ENCODE results near the gene TAMM41. TPM values are rescaled to one million over a fixed set of nuclear protein-coding genes. Genes with fewer than 3 reads are reported as not detected.

Gene TAMM41
- total and polyA plus RNA-seq, 2 of the 4 experiments (the other 2 are of a cell fraction): 4.3 to 15.9 TPM

- ChIA-PET CTCF (no interaction called here), POLR2A (ENCODE audit: unreplicated experiment) (no interaction called here)
- Histone ChIP-seq H3K14ac (replicated peaks; ENCODE audit: low read depth, low read length) (no peak overlapping the region), H3K36me3 (ENCODE audit: control insufficient read depth, insufficient read depth, low read length) (no peaks in the 10 kb centered on the region), H4K20me1 (ENCODE audit: insufficient read depth, low read length) (no peaks in the 10 kb centered on the region; the same call in 1 of the 2 replicates), H3K23ac (ENCODE audit: low read depth, low read length) (no peak overlapping the region), H3K4ac (ENCODE audit: low read depth, low read length) (no peak overlapping the region), H3K9me1 (ENCODE audit: insufficient read depth, low read length) (no peaks in the 10 kb centered on the region; the same call in 1 of the 2 replicates), H3K4me2 (ENCODE audit: low read depth, low read length) (no peak overlapping the region), H3K9me3 (ENCODE audit: control insufficient read depth, insufficient read depth, low read length) (no peaks in the 10 kb centered on the region), H3K4me1 (ENCODE audit: control insufficient read depth, insufficient read depth, low read length) (peaks cover 5% of the 10 kb centered on the region), H3K9ac (ENCODE audit: low read depth, low read length) (no peak overlapping the region), H3K79me1 (ENCODE audit: low read depth in 1 of 2, low read length in 2 of 2) (peaks cover 13 to 17% of the 10 kb centered on the region in 2 experiments; a peak in 3 of 4 replicates), H2BK20ac (ENCODE audit: low read depth, low read length) (no peak overlapping the region), H3K18ac (ENCODE audit: low read depth, low read length) (no peak overlapping the region), H2BK15ac (ENCODE audit: low read depth, low read length) (no peak overlapping the region), H2AK9ac (replicated peaks; ENCODE audit: low read depth, low read length, poor library complexity) (no peak overlapping the region), H4K8ac (ENCODE audit: low read depth in 2 of 2, low read length in 2 of 2) (no peak overlapping the region), H3K27ac (ENCODE audit: insufficient read depth, low read length) (no peak overlapping the region), H3K27me3 (ENCODE audit: control insufficient read depth, insufficient read depth, low read length) (peaks cover 14% of the 10 kb centered on the region), H2BK5ac (ENCODE audit: low read depth, low read length, poor library complexity, severe bottlenecking) (no peak overlapping the region), H2AFZ (replicated peaks; ENCODE audit: low read length, poor library complexity) (no peak overlapping the region), H4K91ac (ENCODE audit: insufficient read depth, low read depth, low read length) (no peak overlapping the region), H4K5ac (ENCODE audit: low read depth, low read length) (no peak overlapping the region), H2AK5ac (ENCODE audit: low read depth, low read length) (no peak overlapping the region), H2BK120ac (ENCODE audit: low read depth, low read length) (no peak overlapping the region), H3K4me3 (ENCODE audit: insufficient read depth, low read depth, low read length) (no peak overlapping the region), H3K56ac (ENCODE audit: extremely low read depth, insufficient read depth, low read length) (no peak overlapping the region)
- in situ Hi-C loops (cut with MboI; ENCODE audit: low sequenced_read_pairs): no loop called here
- TF ChIP-seq RCOR1 (IDR thresholded peaks at IDR 0.05; ENCODE audit: insufficient replicate concordance, low read length): no peak
- TF ChIP-seq RAD21 (IDR thresholded peaks at IDR 0.05; ENCODE audit: low read length): no peak
- TF ChIP-seq CHD1 (IDR thresholded peaks at IDR 0.05; ENCODE audit: low read depth, low read length): no peak
- TF ChIP-seq MXI1 (IDR thresholded peaks at IDR 0.05; ENCODE audit: borderline replicate concordance, low read depth, low read length): no peak
- TF ChIP-seq POLR2A (IDR thresholded peaks at IDR 0.05; ENCODE audit: low read depth, low read length): no peak
- TF ChIP-seq USF2 (IDR thresholded peaks at IDR 0.05; ENCODE audit: low read depth, low read length): no peak
- no peak for TF ChIP-seq RFX5 (IDR thresholded peaks at IDR 0.05; ENCODE audit: low read depth, low read length)
- TF ChIP-seq MAFK (IDR thresholded peaks at IDR 0.05; ENCODE audit: low read depth, low read length): no peak
- TF ChIP-seq BHLHE40 (IDR thresholded peaks at IDR 0.05; ENCODE audit: low read depth, low read length): no peak
- no peak for TF ChIP-seq SMC3 (IDR thresholded peaks at IDR 0.05; ENCODE audit: low read depth, low read length)
- no peak for TF ChIP-seq FOS (IDR thresholded peaks at IDR 0.05; ENCODE audit: low read depth, low read length)
- TF ChIP-seq MAZ (IDR thresholded peaks at IDR 0.05; ENCODE audit: borderline replicate concordance, low read depth, low read length): no peak
- no peak for TF ChIP-seq ELK1 (IDR thresholded peaks at IDR 0.05; ENCODE audit: borderline replicate concordance, low read depth, low read length)
- no peak for TF ChIP-seq NFE2L2 (IDR thresholded peaks at IDR 0.05; ENCODE audit: low read depth, low read length)
- TF ChIP-seq CTCF (conservative IDR thresholded peaks at IDR 0.05; ENCODE audit: low read depth, low read length): no peak
- no peak for TF ChIP-seq CEBPB (IDR thresholded peaks at IDR 0.05; ENCODE audit: low read depth, low read length)
- DNase-seq (no peak), ATAC-seq (ENCODE audit: low read depth) (no peak)
- dilution Hi-C loops (cut with HindIII; ENCODE audit: low sequenced_read_pairs, unreplicated experiment): no loop called here
- intact Hi-C loops (cut with micrococcal nuclease): no loop called here
- BruUV-seq (replicated peaks): no TSS peak
- WGBS, 2 experiments (ENCODE audit: extremely low coverage in 2 of 2, insufficient read length in 1 of 2): 0% methylated on average over 1 of the region's 4 CpGs; no CpG with 5 or more reads in 1 of the 2 experiments
Measured at GRCh38 chr3:11850003-11850402, 3.3 kb upstream of the TAMM41 start.
